Natural killer cell (primary cell): ENCODE measurements around the gene IGF1R. TPM values are rescaled to one million over a fixed set of nuclear protein-coding genes. Genes with fewer than 3 reads are reported as not detected.

Experiments used
- ATAC-seq, 3 donors: fragments of 150-1000 bp in 2 of 3; fragments of 200-7000 bp in 1 of 3; cut with Tn5 transposase; 1 replicate in 1 of 3; 2 replicates in 2 of 3; pipeline ENCODE4 v1.10.0; 2021; ENCODE audit warnings: mild to moderate bottlenecking in 2 of 3, moderate library complexity in 2 of 3
- DNase-seq, 2 donors: peaks; one replicate each; pipeline versions ENCODE4 v3.0.0 to v3.0.0-alpha.2; 2013 to 2021; ENCODE audit warnings: mixed read lengths in 1 of 2
- H3K27ac ChIP-seq: one replicate; pipeline ENCODE4 v1.5.1; 2013; ENCODE audit warnings: mild to moderate bottlenecking, low read length
- H3K27me3 ChIP-seq: one replicate; pipeline ENCODE4 v1.6.1; 2013; ENCODE audit warnings: low read length; ENCODE audit not compliant: control insufficient read depth, insufficient read depth
- H3K36me3 ChIP-seq: one replicate; pipeline ENCODE4 v1.6.1; 2013; ENCODE audit warnings: low read length; ENCODE audit not compliant: control insufficient read depth, insufficient read depth
- H3K4me1 ChIP-seq: one replicate; pipeline ENCODE4 v1.6.1; 2013; ENCODE audit warnings: low read length; ENCODE audit not compliant: control insufficient read depth, insufficient read depth
- H3K4me3 ChIP-seq: one replicate; pipeline ENCODE4 v1.5.1; 2013; ENCODE audit warnings: low read length
- H3K9me3 ChIP-seq: one replicate; pipeline ENCODE4 v1.6.1; 2013; ENCODE audit warnings: low read length; ENCODE audit not compliant: control insufficient read depth, insufficient read depth
- H3K27ac Mint-ChIP-seq, 2 donors: one replicate each; pipeline ENCODE4 v1.8.0; 2022; ENCODE audit warnings: mild to moderate bottlenecking in 2 of 2, mixed read lengths in 2 of 2, moderate library complexity in 1 of 2
- H3K27me3 Mint-ChIP-seq, 2 donors: one replicate each; pipeline ENCODE4 v1.8.0; 2022; ENCODE audit warnings: low read depth in 2 of 2, mixed read lengths in 2 of 2
- H3K36me3 Mint-ChIP-seq: one replicate; pipeline ENCODE4 v1.8.0; 2022; ENCODE audit warnings: mixed read lengths
- H3K4me1 Mint-ChIP-seq, 2 donors: one replicate each; pipeline ENCODE4 v1.8.0; 2022; ENCODE audit warnings: mixed read lengths in 2 of 2
- H3K4me3 Mint-ChIP-seq: one replicate; pipeline ENCODE4 v1.8.0; 2022; ENCODE audit warnings: mild to moderate bottlenecking, moderate library complexity, mixed read lengths
- H3K9me3 Mint-ChIP-seq, 2 donors: one replicate each; pipeline ENCODE4 v1.8.0; 2022; ENCODE audit warnings: mixed read lengths in 2 of 2
- CTCF ChIP-seq: fragments of 200-600 bp; IDR thresholded peaks from one replicate; pipeline ENCODE4 v1.8.0; 2022; ENCODE audit warnings: antibody characterized with exemption
- WGBS: methylation state at CpG from one replicate; pipeline ENCODE4 v1.1.7; 2013; ENCODE audit warnings: missing lambda C conversion rate; ENCODE audit not compliant: insufficient coverage; 5-methylcytosine and 5-hydroxymethylcytosine counted together
- intact Hi-C: fragments of 100-400 bp; cut with micrococcal nuclease; formaldehyde crosslinking; loops from one replicate; pipeline ENCODE4 v1.14.2; 2022
- total RNA-seq, 4 donors: library from RNA; stranded (reverse); fragments of 120-200 nt in 1 of 4; gene quantifications; one replicate each; pipeline versions ENCODE4 v1.2.3 to v1.2.4, GENCODE V29; 2013 to 2022

IGF1R gene
- total RNA-seq, 3 donors from 2014 or later (not counting 1 experiment from before 2014, with no cell fraction given) = 47.3 to 50.7 (median 49.0) TPM

GRCh38 chr15:98938799-98939198 lies 290.5 kb downstream of the IGF1R start:
- Histone ChIP-seq H3K4me3 (no peak overlapping the region), H3K27me3 (no peaks in the 10 kb centered on the region), H3K27ac (no peak overlapping the region), H3K4me1 (peaks cover 4% of the 10 kb centered on the region), H3K36me3 (peaks cover 40% of the 10 kb centered on the region), H3K9me3 (no peaks in the 10 kb centered on the region)
- Mint-ChIP-seq H3K27me3 (no peaks in the 10 kb centered on the region), H3K9me3 (no peaks in the 10 kb centered on the region), H3K4me1 (peaks cover 12 to 15% of the 10 kb centered on the region in 2 donors), H3K36me3 (peaks cover 7% of the 10 kb centered on the region), H3K27ac (no peak overlapping the region), H3K4me3 (no peak overlapping the region)
- DNase-seq (no peak), ATAC-seq (no peak)
- intact Hi-C loops = no loop called here
- WGBS = 78% methylated on average over 4 of the region's 5 CpGs
- no peak for TF ChIP-seq CTCF

GRCh38 chr15:98939311-98940080 lies 291.2 kb downstream of the IGF1R start:
- peaks cover 41% of the 10 kb centered on the region for H3K36me3 ChIP-seq
- no peaks in the 10 kb centered on the region for H3K27me3 Mint-ChIP-seq
- DNase-seq (no peak), ATAC-seq (no peak)
- no peak overlapping the region for H3K4me3 Mint-ChIP-seq
- no peaks in the 10 kb centered on the region for H3K9me3 ChIP-seq
- intact Hi-C loops = no loop called here
- H3K4me3 ChIP-seq = no peak overlapping the region
- no peak overlapping the region for H3K27ac Mint-ChIP-seq
- H3K36me3 Mint-ChIP-seq = peaks cover 7% of the 10 kb centered on the region
- H3K27me3 ChIP-seq = no peaks in the 10 kb centered on the region
- no peak overlapping the region for H3K27ac ChIP-seq
- no peak for TF ChIP-seq CTCF
- H3K4me1 Mint-ChIP-seq = peaks cover 12 to 15% of the 10 kb centered on the region in 2 donors
- WGBS = 88% methylated on average over 13 of the region's 13 CpGs
- H3K9me3 Mint-ChIP-seq = no peaks in the 10 kb centered on the region
- H3K4me1 ChIP-seq = peaks cover 4% of the 10 kb centered on the region

- Histone ChIP-seq H3K4me3 (no peak overlapping the region), H3K27ac (no peak overlapping the region), H3K4me1 (peaks cover 4% of the 10 kb centered on the region), H3K27me3 (no peaks in the 10 kb centered on the region), H3K9me3 (no peaks in the 10 kb centered on the region), H3K36me3 (peaks cover 34% of the 10 kb centered on the region)
- H3K27ac Mint-ChIP-seq = no peak overlapping the region
- intact Hi-C loops = no loop called here
- no peak overlapping the region for H3K4me3 Mint-ChIP-seq
- no peaks in the 10 kb centered on the region for H3K9me3 Mint-ChIP-seq
- ATAC-seq = no peak
- TF ChIP-seq CTCF = no peak
- 93% methylated on average over 5 of the region's 5 CpGs for WGBS
- peaks cover 14% of the 10 kb centered on the region for H3K36me3 Mint-ChIP-seq
- H3K27me3 Mint-ChIP-seq = no peaks in the 10 kb centered on the region
- no peak for DNase-seq
- H3K4me1 Mint-ChIP-seq = peaks cover 12% of the 10 kb centered on the region in 2 donors
Measured at GRCh38 chr15:98941595-98942255, 293.4 kb downstream of the IGF1R start.
